Stimulated activated memory B cell treated with anti-CD40 and anti-IgM and Interleukin-4, amounts not matched to agents 10 μg/mL and 1 μg/mL and 100 μg/mL, for 72 hours (primary cell): ENCODE results near the gene MAPK12.

Experiments used
- ATAC-seq: fragments of 150-1000 bp; cut with Tn5 transposase; 2 replicates; pipeline ENCODE4 v1.10.0; 2021
- H3K27ac Mint-ChIP-seq: one replicate; pipeline ENCODE4 v1.8.0; 2022; ENCODE audit warnings: mild to moderate bottlenecking, mixed read lengths
- H3K27me3 Mint-ChIP-seq: one replicate; pipeline ENCODE4 v1.8.0; 2022; ENCODE audit warnings: mixed read lengths
- H3K36me3 Mint-ChIP-seq: one replicate; pipeline ENCODE4 v1.8.0; 2022; ENCODE audit warnings: mixed read lengths
- H3K4me1 Mint-ChIP-seq: one replicate; pipeline ENCODE4 v1.8.0; 2022; ENCODE audit warnings: mixed read lengths
- H3K4me3 Mint-ChIP-seq: one replicate; pipeline ENCODE4 v1.8.0; 2022; ENCODE audit warnings: mild to moderate bottlenecking, moderate library complexity, mixed read lengths
- H3K9me3 Mint-ChIP-seq: one replicate; pipeline ENCODE4 v1.8.0; 2022; ENCODE audit warnings: mixed read lengths

The MAPK12 gene

GRCh38 chr22:50261615-50262459 lies at the start of gene MAPK12:
Gene MAPK12 (minus strand): TSS chr22:50261683. CDS start chr22:50261509, 174 bp downstream.
- peak; percentile 31 for ATAC-seq
- H3K27ac Mint-ChIP-seq = peak within 1 kb of the TSS; percentile 53
- peaks cover 55% of the 10 kb centered on the region for H3K27me3 Mint-ChIP-seq
- H3K36me3 Mint-ChIP-seq = no peaks in the 10 kb centered on the region
- no peaks in the 10 kb centered on the region for H3K9me3 Mint-ChIP-seq
- peaks cover 37% of the 10 kb centered on the region for H3K4me1 Mint-ChIP-seq
- H3K4me3 Mint-ChIP-seq = peak within 1 kb of the TSS; percentile 66

- H3K4me1 Mint-ChIP-seq = peaks cover 42% of the 10 kb centered on the region
- ATAC-seq = no peak
- H3K9me3 Mint-ChIP-seq = no peaks in the 10 kb centered on the region
- H3K27me3 Mint-ChIP-seq = peaks cover 5% of the 10 kb centered on the region
- no peak overlapping the region for H3K27ac Mint-ChIP-seq
- no peak overlapping the region for H3K4me3 Mint-ChIP-seq
- H3K36me3 Mint-ChIP-seq = no peaks in the 10 kb centered on the region
Measured at GRCh38 chr22:50310949-50311444, 49.5 kb upstream of the MAPK12 start.

- no peak overlapping the region for H3K27ac Mint-ChIP-seq
- H3K9me3 Mint-ChIP-seq = no peaks in the 10 kb centered on the region
- H3K4me3 Mint-ChIP-seq = no peak overlapping the region
- no peaks in the 10 kb centered on the region for H3K36me3 Mint-ChIP-seq
- H3K4me1 Mint-ChIP-seq = peaks cover 44% of the 10 kb centered on the region
- no peak for ATAC-seq
- peaks cover 8% of the 10 kb centered on the region for H3K27me3 Mint-ChIP-seq
Measured at GRCh38 chr22:50310031-50310722, 48.7 kb upstream of the MAPK12 start.

- Mint-ChIP-seq H3K4me3 (no peak overlapping the region), H3K27me3 (peaks cover 8% of the 10 kb centered on the region), H3K27ac (peak overlapping the region; percentile 26), H3K36me3 (no peaks in the 10 kb centered on the region), H3K9me3 (no peaks in the 10 kb centered on the region), H3K4me1 (peaks cover 46% of the 10 kb centered on the region)
- ATAC-seq = no peak
Measured at GRCh38 chr22:50309601-50309991, 48.1 kb upstream of the MAPK12 start.

GRCh38 chr22:50308986-50309600 lies 47.6 kb upstream of the MAPK12 start:
- ATAC-seq = no peak
- peak overlapping the region; percentile 11 for H3K4me3 Mint-ChIP-seq
- H3K4me1 Mint-ChIP-seq = peaks cover 46% of the 10 kb centered on the region
- peaks cover 8% of the 10 kb centered on the region for H3K27me3 Mint-ChIP-seq
- peak overlapping the region; percentile 26 for H3K27ac Mint-ChIP-seq
- no peaks in the 10 kb centered on the region for H3K36me3 Mint-ChIP-seq
- H3K9me3 Mint-ChIP-seq = no peaks in the 10 kb centered on the region

- no peak for ATAC-seq
- H3K36me3 Mint-ChIP-seq = no peaks in the 10 kb centered on the region
- no peaks in the 10 kb centered on the region for H3K9me3 Mint-ChIP-seq
- peaks cover 46% of the 10 kb centered on the region for H3K4me1 Mint-ChIP-seq
- H3K27ac Mint-ChIP-seq = peak overlapping the region; percentile 26
- H3K27me3 Mint-ChIP-seq = peaks cover 8% of the 10 kb centered on the region
- H3K4me3 Mint-ChIP-seq = peak overlapping the region; percentile 11
Measured at GRCh38 chr22:50308597-50308935, 47.1 kb upstream of the MAPK12 start.

GRCh38 chr22:50307890-50308596 lies 46.6 kb upstream of the MAPK12 start:
- Mint-ChIP-seq H3K27ac (no peak overlapping the region), H3K27me3 (peaks cover 8% of the 10 kb centered on the region), H3K36me3 (no peaks in the 10 kb centered on the region), H3K9me3 (no peaks in the 10 kb centered on the region), H3K4me3 (peak overlapping the region; percentile 64), H3K4me1 (peaks cover 46% of the 10 kb centered on the region)
- ATAC-seq = no peak

- Mint-ChIP-seq H3K27ac (peak within 1 kb of the TSS; percentile 81), H3K27me3 (peaks cover 8% of the 10 kb centered on the region), H3K36me3 (no peaks in the 10 kb centered on the region), H3K4me1 (peaks cover 56% of the 10 kb centered on the region), H3K9me3 (no peaks in the 10 kb centered on the region), H3K4me3 (peak within 1 kb of the TSS; percentile 84)
- ATAC-seq = peak; percentile 53
Measured at GRCh38 chr22:50306753-50307749, 45.6 kb upstream of the MAPK12 start, which contains the start of gene PLXNB2. Gene PLXNB2 (minus strand): TSS chr22:50307646. CDS start chr22:50290584, 17,062 bp downstream.

- peak; percentile 31 for ATAC-seq
- Mint-ChIP-seq H3K36me3 (no peaks in the 10 kb centered on the region), H3K9me3 (no peaks in the 10 kb centered on the region), H3K27ac (peak overlapping the region; percentile 81), H3K4me3 (peak overlapping the region; percentile 84), H3K4me1 (peaks cover 61% of the 10 kb centered on the region), H3K27me3 (peaks cover 8% of the 10 kb centered on the region)
Measured at GRCh38 chr22:50305923-50306566, 44.6 kb upstream of the MAPK12 start.

- H3K4me3 Mint-ChIP-seq = peak overlapping the region; percentile 84
- H3K27me3 Mint-ChIP-seq = peaks cover 8% of the 10 kb centered on the region
- H3K36me3 Mint-ChIP-seq = no peaks in the 10 kb centered on the region
- peaks cover 66% of the 10 kb centered on the region for H3K4me1 Mint-ChIP-seq
- peak overlapping the region; percentile 81 for H3K27ac Mint-ChIP-seq
- ATAC-seq = no peak
- H3K9me3 Mint-ChIP-seq = no peaks in the 10 kb centered on the region
Measured at GRCh38 chr22:50305393-50305922, 44.0 kb upstream of the MAPK12 start.

- peak overlapping the region; percentile 46 for H3K4me3 Mint-ChIP-seq
Measured at GRCh38 chr22:50304528-50305392, 43.3 kb upstream of the MAPK12 start.

GRCh38 chr22:50303848-50304527 lies 42.5 kb upstream of the MAPK12 start:
- H3K27ac Mint-ChIP-seq = peak overlapping the region; percentile 74
- peak overlapping the region; percentile 33 for H3K4me3 Mint-ChIP-seq
- peak; percentile 22 for ATAC-seq
- peaks cover 69% of the 10 kb centered on the region for H3K4me1 Mint-ChIP-seq
- H3K36me3 Mint-ChIP-seq = no peaks in the 10 kb centered on the region
- H3K9me3 Mint-ChIP-seq = no peaks in the 10 kb centered on the region
- H3K27me3 Mint-ChIP-seq = peaks cover 12% of the 10 kb centered on the region

More at GRCh38 chr22:50304528-50305392, 43.3 kb upstream of the MAPK12 start:
- Mint-ChIP-seq H3K27ac (peak overlapping the region; percentile 74), H3K27me3 (peaks cover 8% of the 10 kb centered on the region), H3K36me3 (no peaks in the 10 kb centered on the region), H3K9me3 (no peaks in the 10 kb centered on the region), H3K4me1 (peaks cover 66% of the 10 kb centered on the region)
- no peak for ATAC-seq
